Fibroblast of skin of scalp (primary cell): ENCODE measurements around the gene APCDD1L.
"Not testable (repeated sequence)": the region's sequence is repeated elsewhere in the genome, so short reads cannot be mapped to it uniquely, and the experiment has no call there.

Experiments
- DNase-seq: peaks from one replicate; pipeline ENCODE4 v3.0.0-alpha.2; 2013

Gene APCDD1L

DNA sequence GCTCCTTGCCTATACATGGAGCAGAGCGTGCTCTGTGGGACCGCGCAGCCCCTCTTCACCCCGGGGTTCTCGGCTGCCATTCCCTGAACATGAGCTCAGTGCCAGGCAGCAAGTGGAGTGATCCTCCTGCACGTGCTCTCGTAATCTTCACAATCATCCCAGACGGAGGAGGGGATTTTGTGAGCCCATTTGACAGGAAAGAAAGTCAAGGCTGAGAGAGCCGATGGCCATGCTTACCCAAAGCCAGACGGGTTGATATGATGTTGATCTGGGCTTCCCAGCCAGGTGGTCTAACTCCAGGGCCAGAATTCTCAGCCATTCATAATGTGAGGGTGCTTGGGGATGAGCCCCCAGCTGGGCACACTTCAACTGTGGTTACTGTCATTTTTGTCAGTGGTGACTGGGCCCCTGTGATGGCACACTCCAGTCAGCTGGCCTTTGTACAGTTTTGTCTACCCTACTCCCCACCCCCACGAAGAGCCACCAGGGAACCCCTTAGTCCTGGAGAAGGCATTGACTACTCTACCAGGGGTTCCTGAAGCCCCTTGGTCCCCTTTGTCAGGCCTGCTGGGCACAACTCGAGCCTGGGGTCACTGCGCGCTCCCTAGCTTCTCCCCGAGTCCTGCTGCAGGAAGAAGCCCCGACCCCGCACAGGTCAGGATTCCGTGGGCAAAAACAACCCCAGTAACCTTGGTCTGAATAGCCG, 1.5 kb downstream of the APCDD1L start:
- DNase-seq: no peak

DNA sequence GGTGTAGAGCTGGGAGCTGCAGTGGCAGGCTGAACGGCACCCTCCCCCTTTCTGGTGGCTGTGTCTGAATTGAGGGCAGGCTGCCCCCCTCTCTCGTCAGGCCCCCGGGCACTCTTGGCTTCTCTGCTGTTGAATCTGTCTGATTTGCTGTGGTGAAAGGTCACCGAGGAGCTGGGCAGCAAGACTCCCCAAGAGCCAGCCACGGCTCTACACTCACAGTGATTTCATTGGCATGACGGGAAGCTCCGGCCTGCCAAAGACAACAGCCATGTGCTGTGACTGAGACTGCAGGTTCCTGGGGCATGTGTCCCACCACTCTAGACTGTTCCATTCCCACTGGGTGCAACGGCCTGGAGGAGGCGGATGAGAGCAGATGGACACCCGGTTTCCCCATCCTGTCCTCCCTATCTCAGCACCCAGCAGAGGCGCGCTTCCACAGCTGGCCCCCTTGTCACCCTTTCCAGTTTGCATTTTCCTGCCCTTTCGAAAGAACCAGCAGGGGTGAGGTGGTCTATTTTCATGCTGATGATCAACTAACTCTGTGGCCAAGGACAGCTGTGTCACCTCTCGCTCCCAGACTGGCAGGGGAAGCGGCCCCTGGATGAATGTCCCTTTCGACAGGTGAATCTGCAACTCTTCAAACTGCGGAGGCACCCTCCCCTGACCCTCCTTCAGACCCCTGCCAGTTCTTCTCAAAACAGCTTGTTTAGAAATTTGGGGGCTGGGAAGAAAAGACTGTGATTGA, 2.2 kb downstream of the APCDD1L start:
- peak; percentile 12 for DNase-seq

GRCh38 chr20:58511861-58512260, 3.3 kb downstream of the APCDD1L start:
- DNase-seq: no peak

DNA sequence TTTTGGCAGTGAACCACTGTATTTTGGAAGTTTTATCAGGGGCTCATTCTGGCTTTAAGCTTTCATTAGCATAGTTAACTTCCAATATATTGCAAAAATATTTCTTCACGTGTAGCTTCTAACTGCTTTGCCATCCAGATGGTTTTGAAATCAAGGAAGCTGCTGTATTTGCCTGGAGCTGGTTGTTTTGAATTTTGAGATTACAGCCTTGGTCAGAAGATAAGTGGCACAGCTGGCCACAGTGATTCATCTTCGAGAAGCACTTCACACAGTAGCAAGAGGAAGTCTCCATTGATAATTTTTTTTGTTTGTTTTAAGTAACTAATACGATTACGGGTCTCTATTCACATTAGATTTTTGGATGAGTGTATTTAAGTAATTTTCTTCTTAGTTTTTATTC, 3.8 kb downstream of the APCDD1L start:
- peak; percentile 9 for DNase-seq

GRCh38 chr20:58510921-58511320, 4.3 kb downstream of the APCDD1L start:
- no peak for DNase-seq

DNA sequence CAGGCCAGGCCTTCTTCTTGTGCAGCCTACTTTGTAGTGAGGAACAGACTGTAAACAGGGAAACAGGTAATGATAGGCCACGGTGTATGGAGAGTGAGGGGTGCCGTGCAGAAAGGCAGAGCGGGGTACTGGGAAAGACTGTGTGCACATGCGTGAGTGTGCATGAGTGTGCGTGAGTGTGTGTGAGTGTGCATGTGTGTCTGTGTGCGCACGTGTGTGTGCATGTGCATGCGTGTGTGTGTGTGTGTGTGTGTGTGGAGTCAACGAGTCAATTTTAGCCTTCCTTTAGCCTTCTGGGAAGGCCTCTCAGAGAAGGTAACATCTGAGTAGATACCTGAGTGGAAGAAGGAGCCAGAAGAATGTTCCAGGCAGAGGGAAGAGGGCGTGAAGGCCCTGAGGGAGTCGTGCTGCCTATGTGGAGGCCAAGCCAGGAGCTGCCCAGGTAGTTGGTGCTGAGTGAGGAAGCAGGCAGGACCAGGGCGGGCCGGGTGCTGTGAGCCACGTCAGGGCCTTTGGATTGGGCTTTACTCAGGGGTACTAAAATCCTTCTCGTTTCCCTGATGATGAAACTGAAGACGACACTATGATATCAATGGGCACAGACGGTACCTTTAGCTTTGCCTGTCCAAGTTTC, 6.3 kb downstream of the APCDD1L start:
- DNase-seq: no peak

DNA sequence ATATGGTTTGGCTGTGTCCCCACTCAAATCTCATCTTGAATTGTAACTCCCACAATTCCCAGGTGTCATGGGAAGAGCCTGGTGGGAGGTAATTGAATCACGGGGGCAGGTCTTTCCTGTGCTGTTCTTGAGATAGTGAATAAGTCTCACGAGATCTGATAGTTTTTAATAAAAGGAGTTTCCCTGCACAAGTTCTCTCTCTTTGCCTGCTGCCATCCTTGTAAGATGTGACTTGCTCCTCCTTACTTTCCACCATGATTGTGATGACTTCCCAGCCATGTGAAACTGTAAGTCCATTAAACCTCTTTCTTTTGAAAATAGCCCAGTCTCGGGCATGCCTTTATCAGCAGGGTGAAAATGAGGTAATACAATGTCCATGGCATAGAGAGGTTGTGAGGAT, 8.2 kb downstream of the APCDD1L start:
- not testable (repeated sequence) for DNase-seq

GRCh38 chr20:58504566-58504965, 10.6 kb downstream of the APCDD1L start:
- DNase-seq: no peak

DNA sequence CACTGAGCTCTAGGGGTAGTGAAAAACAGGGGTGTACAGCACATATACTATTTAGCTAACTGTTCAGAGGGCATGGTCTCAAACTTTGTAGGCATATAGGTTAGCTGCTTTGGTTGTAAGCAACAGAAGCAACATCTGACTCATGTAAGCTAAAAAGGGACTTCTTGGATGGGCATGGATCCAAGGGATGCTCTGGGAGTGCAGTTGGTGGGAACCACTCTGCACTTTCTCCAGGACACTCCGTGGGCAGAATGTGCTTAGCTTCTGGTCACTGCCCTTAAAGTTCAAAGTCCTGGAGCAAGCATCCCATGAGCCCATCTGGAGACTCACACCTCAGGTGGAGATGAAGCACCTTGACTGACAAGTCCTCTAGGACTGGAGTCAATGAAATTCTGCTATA, 11.5 kb downstream of the APCDD1L start:
- no peak for DNase-seq

DNA sequence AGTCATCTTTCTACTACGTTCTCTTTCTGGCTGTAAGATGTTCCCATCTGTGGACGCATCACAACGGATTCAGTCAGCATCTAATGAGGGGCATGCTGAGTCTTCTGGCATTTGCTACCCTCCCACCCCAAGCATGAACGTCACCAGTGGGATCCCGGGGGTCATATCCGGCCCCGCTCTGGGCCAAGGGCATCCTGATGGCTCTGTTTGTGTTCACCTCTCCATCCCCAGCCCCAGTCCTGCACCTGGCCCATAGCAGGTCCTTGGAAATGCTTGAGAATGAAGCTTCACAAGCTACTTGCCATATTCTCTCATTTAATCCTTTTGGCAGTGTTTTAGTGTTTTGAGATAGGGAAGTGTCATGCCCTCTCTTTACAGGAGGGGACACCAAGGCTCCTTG, 14.9 kb downstream of the APCDD1L start:
- no peak for DNase-seq

DNA sequence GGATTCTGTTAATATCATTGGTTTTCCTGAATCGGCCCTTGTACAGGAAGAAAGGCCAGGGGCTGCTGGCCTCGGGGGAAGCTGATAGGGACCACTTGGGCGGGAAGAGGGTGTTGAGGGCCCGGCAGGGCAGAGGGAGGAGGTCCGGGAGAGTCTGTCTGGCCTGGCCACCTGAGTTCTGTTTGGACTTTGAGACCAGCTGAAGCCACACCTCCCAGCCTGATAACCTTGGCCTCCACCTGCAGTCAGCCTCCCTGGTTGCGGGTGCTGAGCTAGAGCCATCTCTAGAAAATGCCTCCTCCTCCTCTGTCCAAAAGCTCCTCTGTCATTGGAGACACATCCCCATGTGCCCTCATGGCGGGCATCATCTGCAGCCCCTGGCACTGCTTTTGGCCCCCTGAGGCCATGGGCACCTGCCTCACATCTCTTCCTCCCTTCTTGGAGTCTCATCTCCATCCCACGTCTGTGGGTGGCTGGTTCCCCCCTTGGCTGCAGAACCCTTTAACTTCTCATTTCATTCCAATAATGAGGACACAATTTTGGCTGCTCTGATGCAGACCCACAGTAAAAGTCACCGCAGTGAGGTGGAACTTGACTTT, 16.6 kb downstream of the APCDD1L start:
- DNase-seq: no peak

GRCh38 chr20:58497724-58498469, 17.3 kb downstream of the APCDD1L start:
- DNase-seq: no peak

DNA sequence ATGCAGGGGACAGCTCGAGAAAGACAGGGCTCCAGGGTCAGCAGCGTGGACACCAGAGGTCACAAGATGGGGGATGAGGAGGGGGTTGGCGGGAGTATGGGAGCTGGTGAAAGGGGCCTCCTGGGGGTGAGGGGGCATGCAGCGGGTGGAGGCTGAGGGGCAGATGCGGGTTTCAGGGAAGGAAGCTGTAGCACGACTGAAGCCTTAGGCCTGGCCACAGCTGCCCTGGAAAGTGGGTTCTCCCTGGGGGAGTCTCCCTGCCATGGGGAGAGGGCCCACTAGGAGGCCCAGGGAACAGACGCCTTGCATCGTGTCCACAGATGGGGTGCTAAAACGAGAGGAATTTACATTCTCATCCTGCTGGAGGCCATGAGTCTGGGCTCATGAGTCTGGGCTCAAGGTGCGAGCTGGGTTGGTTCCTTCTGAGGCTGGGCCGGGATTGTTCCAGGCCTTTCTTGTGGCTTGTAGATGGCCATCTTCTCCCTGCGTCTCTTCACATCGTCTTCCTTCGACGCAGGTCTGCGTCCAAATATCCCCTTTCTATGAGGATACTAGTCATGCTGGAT, 18.0 kb downstream of the APCDD1L start:
- no peak for DNase-seq

DNA sequence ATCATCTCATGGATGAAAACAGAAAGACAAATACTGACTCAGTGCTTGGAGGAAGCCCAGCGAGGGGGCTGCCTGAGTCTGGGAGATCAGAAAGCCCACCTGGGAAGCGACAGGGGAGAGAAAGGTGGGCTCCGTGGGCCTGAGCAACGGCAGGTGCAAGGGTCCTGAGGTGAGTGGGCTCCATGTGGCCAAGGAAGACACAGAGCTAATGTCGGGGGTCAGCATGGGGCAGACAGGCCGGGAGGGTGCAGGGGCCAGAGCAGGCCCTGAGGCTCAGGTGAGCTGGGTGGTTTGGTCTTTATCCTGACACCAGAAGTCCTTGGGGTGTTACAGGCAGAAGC, 18.8 kb downstream of the APCDD1L start:
- DNase-seq: no peak

DNA sequence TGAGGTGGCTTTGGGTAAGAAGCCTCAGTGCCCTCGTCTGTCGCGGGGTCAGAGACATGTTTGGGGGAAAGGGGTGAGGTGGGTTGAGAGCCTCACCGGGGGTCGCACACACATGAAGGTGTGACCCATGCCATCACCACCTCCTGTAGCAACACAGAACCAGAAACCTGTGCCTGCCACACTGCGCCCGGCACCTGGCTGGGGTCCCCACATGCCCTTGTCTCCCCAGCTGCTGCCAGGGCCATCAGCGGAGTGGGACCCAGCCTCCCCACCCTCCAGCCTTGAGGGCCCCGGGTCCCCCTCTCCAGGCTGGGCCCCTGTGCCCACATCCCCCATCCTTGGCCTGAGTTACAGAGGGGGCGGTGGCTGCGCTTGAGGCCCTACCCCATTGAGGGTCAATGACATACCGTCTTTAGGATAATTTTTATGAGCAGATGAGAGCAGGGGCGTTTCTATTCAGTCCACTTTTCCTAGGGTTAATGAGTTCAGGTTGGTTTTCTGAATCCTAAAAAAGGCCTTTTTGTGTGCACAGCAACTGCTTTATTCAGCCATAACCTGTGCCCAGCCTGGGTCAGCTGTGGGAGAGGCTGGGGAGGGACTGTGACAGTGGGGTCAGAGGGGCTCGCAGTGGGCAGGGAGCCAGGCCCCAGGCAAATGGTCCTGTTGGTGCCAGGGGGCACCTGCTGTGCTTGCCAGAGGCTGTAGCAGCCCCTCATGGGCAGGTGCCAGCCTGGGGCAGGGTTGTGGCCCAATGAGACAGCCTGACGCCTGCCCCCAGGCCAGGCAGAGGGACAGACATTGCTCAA, 19.4 kb downstream of the APCDD1L start:
- no peak for DNase-seq

DNA sequence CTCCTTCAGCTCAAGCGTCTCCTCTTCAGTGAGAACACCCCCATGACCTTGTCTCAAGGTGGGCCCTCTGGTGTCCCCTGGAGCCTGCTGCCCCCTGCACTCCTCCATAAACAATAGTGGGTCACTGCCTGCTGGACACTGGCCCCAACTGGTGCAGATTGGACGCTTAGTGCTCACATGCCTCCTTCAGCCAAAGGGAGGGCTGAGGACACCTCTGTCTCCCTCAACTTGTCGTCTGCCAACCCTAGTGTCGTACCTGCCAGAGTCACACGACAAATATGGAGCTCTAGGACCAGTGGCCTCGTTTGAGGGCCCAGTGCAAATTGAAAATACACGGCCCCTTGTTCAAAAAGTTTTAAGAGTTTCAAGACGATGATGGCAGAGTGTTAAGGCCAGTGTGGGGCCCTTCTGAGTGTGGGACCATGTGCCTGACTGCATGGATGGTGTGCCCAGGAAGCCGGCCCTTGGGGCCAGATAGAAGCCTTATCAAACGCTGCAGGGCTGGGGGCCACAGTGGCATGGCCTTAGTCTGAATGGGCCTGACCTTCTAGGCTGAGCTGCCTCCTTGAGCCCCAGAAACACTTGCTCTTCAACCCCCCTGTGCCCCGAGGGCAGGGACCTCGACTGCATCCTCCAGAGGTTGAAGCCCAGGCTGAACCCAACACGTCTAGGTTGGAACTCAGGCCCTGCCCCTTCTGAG, 20.1 kb downstream of the APCDD1L start:
- DNase-seq: no peak

DNA sequence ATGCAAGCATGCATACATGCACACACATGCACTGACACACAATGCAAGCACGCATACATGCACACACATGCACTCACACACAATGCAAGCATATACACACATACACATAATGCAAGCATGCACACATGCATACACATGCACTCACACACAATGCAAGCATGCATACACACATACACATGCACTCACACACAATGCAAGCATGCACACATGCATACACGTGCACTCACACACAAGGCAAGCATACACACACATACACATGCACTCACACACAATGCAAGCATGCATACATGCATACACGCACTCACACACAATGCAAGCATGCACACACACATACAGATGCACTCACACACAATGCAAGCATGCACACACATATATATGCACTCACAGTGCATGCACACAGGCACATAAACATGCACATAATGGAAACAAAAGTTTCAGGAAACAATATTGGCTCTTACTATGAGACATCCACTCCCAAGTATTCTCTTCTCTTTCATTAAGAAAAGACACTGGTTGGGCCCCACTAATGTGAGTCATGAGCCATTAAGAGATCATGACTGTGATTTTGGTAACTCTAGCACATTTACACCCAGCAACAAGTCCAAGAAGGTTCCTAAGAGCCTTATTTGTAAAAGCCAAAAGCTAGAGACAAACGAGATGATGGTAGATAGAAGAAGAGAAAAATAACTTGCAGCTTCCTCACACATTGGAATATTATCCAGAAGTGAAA, 22.2 kb downstream of the APCDD1L start:
- DNase-seq: no peak

DNA sequence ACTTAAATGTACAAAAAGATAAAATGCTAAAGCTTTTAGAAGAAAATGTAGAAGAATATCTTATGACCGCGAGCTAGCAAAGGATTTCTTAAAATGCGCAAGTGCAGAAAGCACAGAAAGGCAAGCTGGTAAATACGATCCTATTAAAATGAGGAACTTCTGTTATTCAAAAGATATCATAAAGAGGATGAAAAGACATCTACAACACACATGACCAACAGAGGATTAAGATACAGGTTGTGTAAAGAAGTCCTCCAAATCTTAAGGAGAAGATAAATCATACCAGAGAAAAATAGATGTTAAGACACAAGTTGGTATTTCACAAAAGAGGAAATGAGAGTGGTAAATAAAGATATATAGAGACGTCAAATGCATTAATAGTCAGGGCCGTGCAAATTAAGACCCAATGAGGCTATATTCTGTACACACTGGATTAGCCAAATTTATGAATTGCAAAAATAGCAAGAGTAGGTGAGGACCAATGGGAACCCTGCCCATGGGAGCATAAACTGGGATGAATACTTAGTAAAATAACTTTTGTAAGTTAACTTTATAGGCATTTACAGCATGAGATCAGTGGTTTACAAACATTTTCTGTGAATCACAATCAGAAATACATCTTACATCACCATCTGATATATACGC, 23.0 kb downstream of the APCDD1L start:
- no peak for DNase-seq

GRCh38 chr20:58486207-58486606, 29.0 kb downstream of the APCDD1L start:
- no peak for DNase-seq

DNA sequence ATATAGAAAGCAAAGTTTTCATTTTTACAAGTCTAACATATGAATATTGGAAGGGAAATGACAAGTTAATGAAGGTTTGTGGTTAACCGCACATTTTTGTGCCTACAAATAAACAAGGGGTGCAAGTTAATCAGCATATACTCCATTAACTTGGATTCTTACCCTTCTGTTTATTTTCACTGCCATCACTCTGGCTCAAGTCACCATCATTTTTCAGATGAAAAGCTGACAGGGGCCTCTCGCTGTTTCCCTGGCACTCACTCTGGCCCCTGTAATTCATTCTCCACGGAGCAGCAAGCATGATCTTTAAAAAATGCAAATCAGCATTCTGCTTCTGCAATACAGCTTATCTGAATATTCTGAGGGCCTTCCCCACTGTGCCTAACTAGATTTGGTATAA, 29.8 kb downstream of the APCDD1L start:
- no peak for DNase-seq
